ENCODE results near the gene VASP. TPM values are rescaled to one million over a fixed set of nuclear protein-coding genes. Genes with fewer than 3 reads are reported as not detected.

VASP gene
- total RNA-seq, 1 donor from 2014 or later: 35.5 TPM

DNA sequence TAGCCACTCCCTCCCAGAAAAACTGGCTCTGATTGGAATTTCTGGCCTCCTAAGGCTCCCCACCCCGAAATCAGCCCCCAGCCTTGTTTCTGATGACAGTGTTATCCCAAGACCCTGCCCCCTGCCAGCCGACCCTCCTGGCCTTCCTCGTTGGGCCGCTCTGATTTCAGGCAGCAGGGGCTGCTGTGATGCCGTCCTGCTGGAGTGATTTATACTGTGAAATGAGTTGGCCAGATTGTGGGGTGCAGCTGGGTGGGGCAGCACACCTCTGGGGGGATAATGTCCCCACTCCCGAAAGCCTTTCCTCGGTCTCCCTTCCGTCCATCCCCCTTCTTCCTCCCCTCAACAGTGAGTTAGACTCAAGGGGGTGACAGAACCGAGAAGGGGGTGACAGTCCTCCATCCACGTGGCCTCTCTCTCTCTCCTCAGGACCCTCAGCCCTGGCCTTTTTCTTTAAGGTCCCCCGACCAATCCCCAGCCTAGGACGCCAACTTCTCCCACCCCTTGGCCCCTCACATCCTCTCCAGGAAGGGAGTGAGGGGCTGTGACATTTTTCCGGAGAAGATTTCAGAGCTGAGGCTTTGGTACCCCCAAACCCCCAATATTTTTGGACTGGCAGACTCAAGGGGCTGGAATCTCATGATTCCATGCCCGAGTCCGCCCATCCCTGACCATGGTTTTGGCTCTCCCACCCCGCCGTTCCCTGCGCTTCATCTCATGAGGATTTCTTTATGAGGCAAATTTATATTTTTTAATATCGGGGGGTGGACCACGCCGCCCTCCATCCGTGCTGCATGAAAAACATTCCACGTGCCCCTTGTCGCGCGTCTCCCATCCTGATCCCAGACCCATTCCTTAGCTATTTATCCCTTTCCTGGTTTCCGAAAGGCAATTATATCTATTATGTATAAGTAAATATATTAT is 33.3 kb upstream of the VASP start:
- DNase-seq: no peak

DNA sequence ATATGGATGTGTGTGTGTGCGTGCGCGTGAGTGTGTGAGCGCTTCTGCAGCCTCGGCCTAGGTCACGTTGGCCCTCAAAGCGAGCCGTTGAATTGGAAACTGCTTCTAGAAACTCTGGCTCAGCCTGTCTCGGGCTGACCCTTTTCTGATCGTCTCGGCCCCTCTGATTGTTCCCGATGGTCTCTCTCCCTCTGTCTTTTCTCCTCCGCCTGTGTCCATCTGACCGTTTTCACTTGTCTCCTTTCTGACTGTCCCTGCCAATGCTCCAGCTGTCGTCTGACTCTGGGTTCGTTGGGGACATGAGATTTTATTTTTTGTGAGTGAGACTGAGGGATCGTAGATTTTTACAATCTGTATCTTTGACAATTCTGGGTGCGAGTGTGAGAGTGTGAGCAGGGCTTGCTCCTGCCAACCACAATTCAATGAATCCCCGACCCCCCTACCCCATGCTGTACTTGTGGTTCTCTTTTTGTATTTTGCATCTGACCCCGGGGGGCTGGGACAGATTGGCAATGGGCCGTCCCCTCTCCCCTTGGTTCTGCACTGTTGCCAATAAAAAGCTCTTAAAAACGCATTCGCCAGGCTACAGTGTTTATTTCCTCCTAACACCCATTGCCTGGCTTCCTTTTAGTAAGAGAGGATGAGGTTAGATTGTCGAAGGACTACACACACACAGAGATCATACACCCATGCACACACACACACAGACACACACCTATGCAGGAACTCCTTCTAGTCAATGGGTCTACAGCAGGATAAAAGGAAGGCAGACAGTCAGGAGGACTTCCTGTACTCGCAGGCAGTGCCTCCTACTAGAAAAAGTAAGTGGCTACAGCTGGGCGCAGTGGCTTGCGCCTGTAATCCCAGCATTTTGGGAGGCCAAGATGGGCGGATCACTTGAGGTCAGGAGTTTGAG is 32.4 kb upstream of the VASP start:
- DNase-seq: peak; percentile 34

DNA sequence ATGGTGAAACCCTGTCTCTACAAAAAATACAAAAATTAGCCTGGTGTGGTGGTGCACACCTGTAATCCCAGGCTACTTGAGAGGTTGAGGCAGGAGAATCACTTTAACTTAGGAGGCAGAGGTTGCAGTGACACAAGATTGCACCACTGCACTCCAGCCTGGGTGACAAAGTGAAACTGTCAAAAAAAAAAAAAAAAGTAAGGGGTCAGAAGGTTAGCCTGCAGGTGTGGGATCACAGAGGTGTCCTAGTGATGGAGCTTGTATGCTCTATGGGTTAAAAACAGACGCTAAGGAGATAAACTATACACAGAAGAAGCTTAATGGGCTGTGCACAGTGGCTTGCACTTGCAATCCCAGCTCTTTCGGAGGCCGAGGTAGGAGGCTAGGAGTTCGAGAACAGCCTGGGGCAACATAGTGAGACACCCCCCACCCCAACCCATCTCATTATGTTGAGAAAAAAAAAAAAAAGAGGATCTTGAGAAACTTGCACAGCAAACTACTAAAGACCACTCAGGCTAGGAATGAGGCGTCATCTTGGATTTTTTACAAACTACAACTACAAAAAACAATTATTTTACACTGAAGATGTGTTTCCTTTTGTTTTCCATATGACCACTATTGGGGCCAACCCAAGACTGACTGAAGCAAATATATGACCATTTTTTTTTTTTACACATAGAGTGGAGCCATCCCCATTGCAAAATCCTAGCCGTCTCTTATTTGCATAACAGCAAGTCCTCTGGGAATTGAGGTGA is 31.6 kb upstream of the VASP start:
- DNase-seq: peak; percentile 73

DNA sequence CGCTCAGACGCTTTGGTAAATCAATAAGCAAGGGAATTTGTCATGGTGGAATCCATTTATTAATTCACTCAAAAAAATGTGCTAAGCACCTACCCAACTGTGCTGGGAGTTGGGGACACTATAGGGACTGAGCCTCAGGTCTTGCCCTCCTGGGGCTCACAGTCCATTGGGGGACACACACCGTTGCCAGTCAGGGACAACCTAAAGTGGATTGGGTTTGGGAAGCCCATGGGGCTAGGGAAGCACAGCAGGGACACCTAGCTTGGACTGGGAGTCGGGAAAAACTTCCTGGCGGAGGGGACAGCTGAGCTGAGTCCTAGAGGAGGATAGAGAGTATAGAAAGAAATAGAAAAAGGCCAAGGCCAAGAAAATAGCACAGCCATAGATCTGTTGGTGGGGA is 31.0 kb upstream of the VASP start:
- no peak for DNase-seq

DNA sequence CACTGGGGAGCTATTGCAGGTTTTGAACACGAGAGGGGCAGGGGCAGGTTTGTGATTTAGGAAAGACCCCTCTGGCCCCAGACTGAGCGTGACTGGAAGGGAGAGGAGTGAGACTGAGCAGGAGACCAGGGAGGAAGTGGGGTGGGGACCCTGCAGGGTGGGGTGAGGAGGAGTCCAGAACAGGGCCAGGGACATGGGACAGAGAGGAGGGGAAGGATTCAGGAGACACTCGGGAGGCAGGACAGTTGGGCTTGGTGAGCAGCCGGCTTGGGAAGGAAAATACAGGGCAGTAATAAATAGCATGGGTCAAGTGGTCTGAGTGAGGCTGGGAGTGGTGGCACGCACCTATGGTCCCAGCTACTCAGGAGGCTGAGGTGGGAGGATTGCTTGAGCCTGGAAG is 30.1 kb upstream of the VASP start:
- no peak for DNase-seq

DNA sequence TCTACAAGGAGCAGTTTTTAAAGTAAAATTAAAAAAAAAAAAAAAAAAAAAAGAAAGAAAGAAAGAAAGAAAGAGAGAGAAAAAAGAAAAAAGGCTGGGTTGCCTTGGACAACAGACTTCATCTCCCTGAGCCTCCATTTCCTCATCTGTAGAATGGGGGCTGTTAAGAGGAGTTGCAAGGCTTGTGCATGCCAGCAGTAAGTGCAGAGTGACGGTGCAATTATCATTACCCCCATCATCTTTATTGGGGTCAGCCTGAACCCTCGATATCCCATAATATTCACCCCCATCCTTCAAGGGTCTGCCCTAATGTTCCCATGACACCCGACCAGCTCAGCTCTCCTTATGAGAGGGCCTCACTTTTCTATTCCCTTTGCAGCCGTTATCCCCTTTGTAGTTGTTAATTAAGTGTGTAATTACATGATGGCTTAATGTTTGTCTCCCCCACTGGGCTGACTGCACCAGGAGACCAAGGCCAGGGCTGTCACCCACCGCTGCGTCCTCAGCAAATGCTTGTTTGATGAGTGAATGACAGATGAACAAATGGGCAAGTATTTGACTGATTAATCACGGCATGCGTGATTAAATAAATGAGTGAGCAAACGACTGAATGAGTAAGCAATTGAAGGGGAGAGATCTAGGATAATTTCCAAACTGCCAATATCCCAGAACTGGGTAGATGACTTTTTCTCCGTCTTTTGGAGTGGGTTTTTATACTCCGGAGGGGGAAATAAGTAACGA is 29.4 kb upstream of the VASP start:
- DNase-seq: peak; percentile 27

DNA sequence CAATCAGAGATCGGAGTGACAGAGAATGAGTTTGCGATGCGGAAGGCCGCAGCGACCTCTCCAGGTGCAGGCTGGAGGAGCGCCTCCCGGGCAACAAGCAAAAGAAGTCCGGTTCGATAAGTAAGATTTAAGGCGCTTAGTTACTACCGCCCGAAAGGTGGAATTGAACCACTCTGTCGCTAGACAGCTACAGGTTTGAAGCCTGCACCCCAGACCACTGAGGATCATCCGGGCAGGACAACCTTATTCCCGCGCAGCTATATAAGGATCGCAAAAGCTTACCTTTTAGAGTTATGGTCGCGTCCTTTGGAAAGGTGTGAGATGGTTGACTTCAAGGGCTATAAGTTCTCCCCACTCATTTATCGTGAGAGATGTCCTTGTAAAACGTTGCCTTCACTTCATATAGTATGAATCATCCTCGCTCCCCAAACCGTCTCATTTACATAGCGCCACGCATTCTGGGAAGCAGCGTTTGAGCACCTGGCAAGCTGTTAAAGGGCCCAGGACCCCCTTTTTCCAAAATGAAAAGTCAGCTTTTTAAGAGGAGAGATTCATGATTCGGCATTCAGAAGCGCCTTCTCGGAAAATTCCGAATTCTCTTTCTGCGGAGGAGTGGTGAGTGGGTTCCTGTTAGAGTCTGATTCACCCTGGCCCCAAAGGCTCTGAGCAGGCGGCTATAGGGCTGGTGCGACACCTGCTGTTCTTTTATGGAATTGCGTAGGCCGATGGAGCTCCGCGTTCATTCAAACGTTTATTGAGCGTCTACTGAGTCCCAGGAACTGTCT is 28.6 kb upstream of the VASP start:
- DNase-seq: peak; percentile 97

DNA sequence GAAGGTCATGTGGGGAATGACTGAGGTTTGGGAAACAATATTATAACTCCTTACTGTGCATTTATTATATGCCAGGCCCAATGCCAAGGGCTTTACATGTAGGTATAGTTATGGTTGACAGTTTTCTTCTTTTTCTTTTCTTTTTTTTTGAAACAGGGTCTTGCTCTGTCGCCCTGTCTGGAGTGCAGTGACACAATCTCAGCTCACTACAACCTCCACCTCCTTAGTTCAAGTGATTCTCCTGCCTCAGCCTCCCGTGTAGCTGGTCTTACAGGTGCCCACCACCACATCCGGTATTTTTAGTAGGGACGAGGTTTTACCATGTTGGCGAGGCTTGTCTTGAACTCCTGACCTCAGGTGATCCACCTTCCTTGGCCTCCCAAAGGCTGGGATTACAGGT is 24.2 kb upstream of the VASP start:
- DNase-seq: no peak

DNA sequence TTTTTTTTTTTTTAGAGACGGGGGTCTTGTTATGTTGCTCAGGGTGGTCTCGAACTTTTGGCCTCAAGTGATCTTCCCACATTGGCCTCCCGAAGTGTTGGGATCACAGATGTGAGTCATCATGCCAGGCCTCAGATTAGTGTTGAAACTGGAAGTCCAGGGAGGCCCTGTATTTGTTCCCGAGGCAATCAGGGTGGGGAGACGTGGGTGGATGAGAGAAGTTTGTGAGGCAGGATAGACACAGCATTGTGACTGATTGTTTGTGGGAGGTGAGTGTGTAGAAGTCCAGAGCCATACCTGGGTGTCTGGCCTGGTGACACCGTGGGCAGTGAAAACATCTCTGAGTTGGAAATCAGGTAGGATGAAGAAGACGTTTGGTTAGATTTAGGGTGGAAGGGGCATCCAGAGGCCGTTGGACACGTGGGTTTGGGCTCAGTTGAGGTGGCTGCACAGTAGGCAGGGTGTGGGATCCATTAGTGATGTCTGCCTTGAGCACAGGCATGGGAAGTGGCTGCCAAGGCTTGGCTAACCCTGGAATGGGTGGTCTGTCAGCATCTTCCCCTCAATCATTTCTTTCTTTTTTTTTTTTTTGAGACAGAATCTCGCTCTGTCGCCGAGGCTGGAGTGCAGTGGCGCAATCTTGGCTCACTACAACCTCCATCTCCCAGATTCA is 22.9 kb upstream of the VASP start:
- no peak for DNase-seq

DNA sequence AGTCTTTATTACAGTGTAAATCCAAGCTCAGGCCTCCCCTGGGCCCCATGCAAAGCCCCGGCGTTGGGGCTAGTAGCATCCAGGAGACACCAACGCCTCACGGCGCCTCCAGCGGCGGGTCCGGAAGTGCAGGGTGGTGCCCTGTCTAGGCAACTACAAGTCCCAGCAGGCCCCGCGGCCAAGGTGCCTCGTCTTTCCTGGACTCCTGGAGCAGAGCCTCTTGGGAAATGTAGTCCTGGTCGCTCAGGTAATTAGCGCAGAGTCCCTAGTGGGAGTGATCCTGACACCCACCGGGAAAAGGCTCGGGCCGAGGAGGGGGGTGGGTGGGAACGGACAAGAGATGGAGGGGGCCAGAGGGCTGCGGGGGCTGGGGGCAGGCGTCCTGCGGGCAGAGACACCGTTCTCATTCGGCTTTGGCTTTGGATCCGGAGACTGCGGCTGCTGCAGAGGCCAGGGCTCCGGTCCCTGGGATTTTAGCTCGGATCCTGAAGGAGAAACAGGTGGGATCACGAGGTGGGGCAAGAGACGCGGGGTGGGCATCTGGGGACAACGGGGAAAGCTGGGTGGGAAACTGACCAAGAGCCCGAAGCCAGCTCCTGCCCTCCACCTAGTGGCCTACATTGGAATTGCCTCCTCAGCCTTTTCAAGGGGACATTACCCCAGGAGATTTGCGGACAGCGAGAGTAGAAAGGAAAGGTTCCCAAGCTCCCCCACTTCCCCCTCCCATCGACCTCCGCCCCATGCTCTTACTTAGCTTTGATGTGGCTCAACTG is 21.8 kb upstream of the VASP start:
- peak; percentile 93 for DNase-seq

DNA sequence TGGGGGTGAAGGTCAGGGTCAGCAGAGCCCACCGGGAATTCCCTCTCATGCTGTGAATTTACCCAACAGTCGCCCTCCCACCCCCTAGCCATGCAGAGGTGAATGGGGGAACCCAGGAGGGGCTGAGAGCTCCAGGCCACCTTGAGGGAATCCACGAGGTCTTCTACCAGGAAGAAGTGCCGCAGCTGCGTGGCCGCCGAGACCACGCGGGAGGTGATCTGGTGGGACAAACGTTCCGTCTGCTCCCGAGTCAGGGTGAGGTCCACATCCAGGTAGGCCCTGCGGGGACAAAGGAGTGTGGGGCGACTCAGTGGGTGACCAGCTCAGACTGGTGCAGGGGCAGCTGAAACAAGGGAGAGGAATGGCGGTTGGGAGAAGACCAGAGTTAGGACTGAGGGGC is 18.6 kb upstream of the VASP start:
- DNase-seq: no peak

DNA sequence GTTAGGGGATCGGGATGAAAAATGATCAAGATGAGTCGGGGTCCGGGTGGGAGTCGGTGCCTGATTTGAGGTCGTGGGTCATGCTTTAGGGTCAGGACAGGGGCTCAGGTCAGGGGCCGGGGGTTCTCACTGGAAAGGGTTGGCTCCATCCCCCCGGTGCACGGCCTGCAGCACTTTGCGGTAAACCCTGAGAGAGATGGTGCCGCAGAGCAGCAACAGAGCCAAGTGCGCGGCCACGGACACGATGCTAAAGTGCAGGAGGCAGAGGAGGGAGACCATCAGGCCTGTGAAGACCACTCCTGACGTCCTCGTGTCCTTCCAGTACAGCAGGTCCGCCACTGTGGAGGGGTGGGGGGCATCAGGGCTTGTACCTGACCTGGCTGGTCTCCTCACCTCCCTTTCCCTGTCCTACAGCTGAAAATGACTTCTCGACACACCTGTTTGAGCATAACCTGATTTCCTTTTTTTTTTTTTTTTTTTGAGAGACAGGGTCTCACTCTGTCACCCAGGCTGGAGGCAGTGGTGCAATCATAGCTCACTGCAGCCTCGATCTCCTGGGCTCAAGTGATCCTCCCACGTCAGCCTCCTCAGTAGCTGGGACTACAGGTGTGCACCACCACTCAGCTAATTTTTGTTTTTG is 17.9 kb upstream of the VASP start:
- DNase-seq: no peak

DNA sequence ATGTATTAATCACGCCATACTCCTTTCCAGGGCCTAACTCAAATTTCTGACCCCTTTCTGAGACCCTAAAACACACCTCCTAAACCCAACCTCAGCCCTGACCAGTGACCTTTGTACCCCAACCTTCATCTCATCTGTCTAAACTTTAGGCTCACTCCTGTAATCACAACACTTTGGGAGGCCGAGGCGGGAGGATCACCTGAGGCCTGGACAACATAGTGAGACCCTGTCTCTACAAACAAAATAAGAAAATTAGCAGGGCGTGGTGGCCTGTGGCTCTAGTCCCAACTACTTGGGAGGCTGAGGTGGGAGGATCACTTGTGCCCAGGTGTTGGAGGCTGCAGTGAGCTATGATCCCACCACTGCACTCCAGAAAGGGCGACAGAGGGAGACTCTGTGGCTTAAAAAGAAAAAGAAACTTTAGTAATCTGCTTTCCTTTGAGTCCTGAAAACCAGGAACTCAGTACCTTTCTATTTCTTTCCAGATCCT is 15.1 kb upstream of the VASP start:
- DNase-seq: no peak

DNA sequence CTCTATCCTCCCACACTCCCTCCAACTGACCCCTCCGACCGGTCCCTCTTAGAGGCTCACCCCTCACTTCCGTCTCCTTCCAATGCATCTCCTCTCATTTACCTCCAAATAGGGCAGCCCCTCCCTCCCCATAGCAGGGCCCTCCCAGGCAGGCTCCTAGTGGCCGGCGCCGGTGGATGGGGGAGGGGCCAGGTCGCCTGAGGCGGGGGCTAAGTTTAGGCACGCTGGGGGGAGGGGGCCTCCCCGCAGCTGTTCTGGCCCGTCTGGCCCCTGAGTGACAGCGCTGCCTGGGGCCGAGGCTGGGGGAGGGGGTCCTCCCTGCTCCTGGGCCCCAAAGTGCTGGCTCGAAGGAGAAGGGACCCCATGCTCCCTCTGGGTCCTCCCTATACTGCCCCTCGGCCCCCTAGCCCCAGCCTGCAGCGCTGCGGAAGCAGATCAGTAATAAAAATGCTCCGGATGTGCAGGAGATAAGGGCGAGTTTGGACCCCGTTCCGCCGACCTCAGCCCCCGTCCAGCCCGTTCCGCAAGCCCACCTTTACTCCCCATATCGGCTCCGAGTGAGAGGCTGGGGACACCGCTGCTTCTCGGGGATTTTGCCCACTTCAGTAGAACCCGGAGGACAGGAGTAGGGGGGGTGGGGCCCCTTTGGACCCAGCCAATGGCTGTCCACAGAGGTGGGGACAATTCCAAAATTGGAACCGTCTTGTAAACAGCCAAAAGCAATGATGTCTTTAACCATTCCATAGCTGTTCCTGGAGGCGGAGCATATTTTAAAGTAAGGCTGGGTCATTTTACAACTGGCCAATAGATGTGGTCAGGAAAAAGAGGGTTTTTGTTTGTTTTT is 14.4 kb upstream of the VASP start:
- peak; percentile 30 for DNase-seq

DNA sequence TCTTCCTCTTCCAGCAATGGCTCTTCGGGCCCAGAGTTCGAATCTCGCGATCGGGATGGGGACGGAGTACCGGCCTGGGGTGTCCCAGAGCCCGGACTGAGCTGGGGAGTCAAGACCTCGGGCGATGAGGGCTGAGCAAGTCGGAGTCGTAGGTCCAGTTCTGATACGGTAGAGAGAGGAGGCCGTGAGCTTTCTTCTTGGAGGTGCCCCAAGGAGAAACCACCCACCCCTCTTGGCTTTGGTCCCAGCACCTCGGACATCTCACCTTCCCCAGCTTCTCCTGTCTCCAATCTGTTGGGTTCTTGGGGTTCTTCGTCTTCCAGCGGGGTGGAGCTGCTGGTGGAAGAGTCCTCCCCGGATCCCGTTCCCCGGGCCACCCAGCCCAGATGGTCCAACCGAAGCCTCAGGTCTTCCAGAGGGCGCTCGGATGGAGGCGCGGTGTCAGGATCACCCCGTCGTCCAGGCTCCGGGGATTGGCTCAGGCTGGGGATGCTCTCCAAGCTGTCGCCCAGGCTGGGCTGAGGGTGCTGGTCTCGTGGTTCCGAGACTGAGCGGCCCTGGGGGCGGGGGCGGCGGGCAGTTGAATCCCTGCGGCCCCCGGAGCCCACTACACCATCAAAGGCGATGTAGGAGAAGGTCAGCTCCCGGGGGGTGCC is 12.9 kb upstream of the VASP start:
- no peak for DNase-seq

DNA sequence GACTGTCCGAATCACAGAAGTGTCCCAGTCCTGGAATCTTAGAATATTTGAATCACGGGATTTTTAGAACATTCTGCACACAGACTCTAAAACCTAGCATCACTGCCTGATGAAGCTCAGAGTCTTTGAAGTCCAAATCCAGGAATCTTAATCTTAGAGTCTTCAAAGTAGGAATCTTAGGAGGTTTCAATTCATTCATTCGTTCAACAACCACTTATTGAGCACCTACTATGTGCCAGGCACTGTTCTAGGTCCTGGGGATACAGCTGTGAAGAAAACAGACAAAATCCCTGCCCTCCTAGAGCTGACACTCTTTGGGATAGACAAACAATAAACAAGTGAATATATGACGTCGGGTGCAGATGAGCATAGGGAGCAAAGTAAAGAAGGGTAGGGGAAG is 12.1 kb upstream of the VASP start:
- no peak for DNase-seq

DNA sequence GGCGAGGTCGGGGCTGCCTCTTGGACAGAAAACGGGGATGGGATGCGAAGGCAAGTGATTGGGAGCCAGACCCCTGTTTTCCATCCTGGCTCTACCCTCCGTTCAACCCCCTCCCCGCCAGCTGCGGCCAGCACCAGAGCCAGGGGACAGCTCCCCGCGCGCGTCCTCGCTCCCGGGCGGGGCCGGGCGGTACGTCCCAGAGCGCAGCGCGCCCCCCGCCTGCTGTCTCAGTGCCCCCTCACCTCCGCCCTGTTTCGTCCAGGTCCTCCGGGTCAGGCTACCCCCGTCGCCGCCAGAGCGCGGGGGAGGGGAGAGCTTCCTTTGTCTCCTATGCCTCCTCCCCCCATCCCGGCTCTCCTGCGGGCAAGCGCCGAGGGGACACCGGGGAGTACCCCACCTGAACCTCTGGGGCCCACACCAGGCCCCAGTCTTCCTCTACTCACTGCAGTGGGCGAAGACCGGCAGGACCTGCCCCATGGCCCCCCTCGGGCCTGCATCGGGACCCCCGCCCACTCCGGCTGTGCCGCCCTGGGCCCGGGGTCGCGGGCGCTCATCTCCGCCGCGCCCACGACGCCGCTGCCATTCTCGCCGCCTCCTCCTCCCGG is 10.8 kb upstream of the VASP start:
- no peak for DNase-seq
